HG03457 (cell line): Measurements from ENCODE around the gene CDH5.

Experiments
- ATAC-seq: cut with Tn5 transposase; IDR thresholded peaks from one replicate; pipeline ENCODE4 v1.9.1; 2021; ENCODE audit warnings: moderate number of reproducible peaks; ENCODE audit not compliant: unreplicated experiment

The CDH5 gene

DNA sequence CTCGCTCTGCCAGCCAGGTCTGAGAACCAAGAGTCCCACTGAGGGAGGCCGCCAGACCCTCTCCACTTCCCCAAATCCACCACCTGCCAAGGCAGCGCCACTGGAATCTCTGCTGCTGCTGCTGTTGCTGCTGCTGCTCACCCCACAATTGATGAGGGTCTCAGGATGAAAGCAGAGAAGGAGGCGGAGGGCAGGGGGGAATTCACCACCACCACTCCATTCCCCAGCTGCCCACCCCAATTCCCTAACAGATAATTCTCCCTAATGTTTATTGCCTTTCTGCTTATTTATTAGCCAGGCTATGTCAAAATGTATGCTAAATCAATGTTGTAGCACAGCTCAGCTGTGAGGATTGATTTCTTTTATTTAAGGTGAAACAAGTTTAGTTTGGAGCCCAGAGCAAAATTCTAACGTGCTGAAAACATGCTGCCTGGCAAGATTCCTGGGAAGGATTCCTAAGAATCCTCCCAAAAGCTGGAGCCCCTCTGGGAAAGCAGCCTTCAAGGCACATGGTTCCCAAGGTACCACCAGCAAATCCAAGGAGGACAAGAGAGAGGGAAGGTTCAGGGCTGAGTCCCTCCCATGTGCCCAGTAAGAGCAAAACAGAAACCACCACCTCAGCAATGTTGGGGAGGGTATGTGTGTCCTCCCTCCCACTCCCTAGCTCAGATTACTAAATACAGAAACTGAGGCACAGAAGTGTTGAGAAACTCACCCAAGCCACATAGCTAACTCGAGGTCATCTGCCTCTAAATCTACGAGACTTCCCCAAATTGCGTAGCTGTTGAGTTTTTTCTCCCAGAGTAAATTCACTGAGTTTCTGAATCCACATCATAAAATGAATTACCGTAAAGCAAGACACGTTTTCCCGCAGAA lies 12.2 kb upstream of the CDH5 start:
- no peak for ATAC-seq

- ATAC-seq, result no peak
Observed at GRCh38 chr16:66355526-66355925, 11.0 kb upstream of the CDH5 start.

- ATAC-seq, result no peak
Observed at GRCh38 chr16:66357523-66357928, 9.0 kb upstream of the CDH5 start.

DNA sequence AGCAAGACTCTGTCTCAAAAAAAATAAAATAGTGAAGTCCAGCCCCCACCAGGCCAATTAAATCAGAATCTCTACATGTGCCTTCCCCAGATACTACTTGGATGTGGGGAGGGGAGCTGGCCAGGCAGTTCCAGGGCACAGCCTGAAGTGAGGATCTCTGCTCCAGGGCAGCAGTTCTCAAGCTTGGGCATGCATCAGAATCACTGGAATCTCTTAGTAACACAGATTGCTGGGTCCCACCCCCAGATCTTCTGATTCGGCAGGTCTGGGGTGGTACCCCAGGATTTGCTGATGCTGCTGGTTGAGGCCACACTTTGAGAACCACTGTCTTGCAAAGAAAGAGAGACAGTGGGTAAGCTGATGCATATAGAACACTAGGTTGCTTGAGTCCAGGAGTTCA lies 8.3 kb upstream of the CDH5 start:
- no peak for ATAC-seq

DNA sequence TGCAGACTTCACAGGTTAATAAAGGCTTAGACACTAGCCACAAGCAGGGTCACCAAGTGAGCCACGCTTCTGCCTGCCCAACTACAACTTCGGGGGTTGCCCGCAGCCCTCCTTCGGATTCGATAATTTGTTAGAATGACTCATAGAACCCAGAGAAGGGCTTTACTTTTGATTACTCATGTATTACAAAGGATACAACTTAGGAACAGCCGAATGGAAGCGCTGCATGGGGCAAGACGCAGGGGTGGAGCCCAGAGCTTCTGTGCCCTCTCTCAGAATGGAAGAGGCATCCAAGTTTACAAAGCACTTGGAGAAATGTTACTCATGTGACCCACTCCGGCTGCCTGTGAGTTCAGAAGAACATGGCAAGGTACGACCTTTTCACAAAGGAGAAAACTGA lies 7.5 kb upstream of the CDH5 start:
- no peak for ATAC-seq

- ATAC-seq, result no peak
Observed at GRCh38 chr16:66359811-66360608, 6.5 kb upstream of the CDH5 start.

- ATAC-seq, result no peak
Observed at GRCh38 chr16:66360624-66361324, 5.7 kb upstream of the CDH5 start.

GRCh38 chr16:66361604-66362135 lies 4.8 kb upstream of the CDH5 start:
- no peak for ATAC-seq

DNA sequence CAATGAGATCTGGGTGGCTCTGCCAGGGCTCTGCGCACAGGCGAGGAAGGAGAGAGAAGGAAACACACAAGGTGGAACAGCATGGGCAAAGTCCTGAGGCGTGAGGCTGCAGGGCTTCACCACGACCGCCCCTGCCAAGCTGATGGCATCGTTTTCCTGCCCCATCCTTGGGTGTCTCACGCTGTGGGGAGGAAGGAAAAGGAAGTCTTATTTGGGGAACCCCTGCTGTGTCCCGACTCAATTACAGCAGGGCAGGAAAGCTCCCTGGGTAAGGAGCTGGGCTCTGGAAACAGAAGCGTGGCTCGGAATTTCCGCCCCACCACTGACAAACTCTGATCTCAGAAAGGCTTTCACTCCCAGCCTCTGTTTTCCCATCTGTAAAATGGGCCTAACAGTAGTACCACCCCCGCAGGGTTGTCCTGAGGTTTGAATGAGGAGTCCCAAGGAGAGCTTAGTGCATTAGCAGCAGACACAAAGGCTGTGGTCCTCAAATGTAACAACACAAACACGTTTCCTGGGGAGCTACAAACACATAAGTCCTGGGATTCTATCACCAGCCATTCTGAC lies 3.2 kb upstream of the CDH5 start:
- ATAC-seq, result no peak

DNA sequence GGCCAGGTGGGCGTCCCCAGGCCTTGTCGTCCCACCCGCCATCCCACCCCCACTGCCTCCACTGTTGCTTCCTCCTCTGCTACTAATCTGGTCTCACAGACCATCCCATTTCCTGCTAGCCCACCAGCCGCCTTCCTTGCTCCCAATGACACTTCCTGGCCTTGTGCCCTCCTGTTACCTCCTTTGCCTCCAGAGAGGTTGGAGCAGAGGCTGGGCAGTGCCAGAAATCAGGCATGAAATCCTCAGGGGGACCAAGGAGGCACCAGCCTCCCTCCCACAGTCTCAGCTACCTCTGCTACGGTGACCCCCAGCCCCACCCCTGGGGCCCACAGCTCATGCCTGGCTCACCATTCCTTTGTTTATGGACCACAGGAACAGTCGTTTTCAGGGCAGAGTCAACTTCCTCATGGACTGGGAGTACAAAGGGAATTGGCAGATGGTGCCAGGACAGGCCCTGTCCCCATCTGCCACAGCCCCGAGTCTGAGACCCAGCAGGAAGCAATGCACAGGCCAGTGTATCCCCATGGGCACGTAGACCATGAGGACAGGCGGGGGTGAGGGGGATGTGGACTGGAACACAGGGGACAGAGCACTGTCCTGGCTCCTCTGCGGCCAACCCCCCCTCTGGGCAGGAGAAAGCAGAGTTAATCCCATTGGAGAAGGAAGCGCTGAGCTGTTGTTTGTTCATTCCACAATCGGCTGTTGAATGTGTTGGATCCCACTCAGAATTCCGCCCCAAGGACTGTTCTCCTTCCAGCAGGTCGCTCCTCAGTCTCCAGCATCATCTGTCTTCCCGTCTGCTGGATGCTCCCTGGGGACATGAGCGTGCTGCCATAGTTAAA lies 2.2 kb upstream of the CDH5 start:
- no peak for ATAC-seq

GRCh38 chr16:66364959-66365306 lies 1.6 kb upstream of the CDH5 start:
- no peak for ATAC-seq

- no peak for ATAC-seq
Observed at GRCh38 chr16:66365651-66366050, 840 bp upstream of the CDH5 start.

DNA sequence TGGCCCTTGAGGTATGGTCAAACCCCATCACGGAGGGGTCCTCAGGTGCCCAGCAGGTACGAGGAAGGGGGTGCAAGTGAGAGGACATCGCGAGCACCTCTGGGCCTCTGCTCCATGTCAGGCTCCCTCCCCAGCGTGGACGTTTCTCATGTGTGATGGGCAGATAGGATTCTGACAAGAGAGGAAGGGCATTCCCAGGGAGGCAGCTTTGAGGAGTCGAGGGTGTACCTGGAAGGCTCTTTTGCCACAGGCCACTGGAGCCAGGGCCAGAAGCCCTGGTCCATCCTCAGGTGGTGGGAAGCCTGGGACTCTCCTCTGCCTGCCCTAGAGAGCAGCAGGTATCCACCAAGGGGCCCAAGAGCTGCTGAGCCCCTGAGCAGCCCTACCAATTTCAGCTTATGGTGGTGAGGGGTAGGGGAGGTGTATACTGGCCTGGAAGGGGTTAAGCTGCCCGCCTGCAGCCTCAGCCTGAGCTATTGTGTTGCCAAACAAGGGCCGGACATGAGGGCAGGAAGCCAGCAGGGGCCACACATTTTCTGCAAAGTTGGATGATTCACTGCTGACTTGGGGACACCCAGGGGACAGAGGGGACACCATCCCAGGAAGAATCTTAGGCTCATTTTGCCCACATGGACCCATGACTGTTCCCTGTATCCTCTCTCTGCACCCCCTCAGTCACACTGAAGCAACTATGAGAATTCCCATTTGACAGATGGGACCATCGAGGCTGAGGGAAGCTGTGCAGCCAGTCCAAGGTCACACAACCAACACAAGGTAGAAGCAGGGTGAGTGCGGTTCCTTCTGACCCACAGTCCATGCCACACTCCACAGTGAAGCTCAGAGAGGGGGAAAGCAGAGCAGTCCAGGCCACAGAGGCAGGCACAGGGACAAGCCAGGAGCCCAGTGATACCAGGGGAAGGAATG lies 1.7 kb downstream of the CDH5 start:
- no peak for ATAC-seq

- no peak for ATAC-seq
Observed at GRCh38 chr16:66369055-66369592, 2.6 kb downstream of the CDH5 start.

- ATAC-seq, result no peak
Observed at GRCh38 chr16:66370786-66371684, 4.5 kb downstream of the CDH5 start.

DNA sequence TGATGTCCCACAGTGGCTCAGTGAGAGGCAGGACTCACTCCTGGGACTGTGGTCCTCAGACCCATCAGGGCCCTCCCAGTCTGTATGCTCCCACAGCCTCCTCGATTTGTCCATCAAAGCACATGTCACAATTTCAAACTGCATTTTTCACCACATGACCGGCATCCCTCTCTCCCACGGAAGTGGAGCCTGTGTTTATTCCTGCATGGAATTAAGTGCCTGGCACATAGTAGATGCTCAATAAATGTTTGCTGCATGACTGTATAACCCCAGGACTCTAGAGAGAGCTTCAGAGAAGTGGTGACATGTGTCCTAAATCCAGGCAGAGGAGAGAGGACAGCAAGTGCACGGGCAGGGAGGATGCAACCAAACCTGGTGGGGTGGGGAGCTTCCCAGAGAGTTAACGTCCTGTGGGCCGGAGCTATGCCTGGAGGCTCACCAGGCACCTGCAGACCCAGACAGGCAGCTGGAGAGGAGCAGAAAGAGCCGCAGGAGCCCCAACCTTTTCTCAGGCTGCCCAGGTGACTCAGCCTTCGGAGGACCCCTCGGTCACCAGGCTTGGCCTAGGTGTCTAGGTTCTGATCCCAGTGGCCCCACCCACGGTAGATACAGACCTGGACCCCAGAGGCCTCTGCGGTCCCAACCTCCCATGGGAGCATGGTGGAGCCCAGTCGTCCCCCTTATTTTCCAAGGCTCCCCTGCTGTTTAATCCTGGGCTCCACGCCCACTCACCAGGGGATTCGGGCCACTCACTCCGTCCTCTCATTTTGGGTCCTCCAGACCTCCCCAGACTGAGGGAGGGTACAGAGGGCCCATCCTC lies 5.8 kb downstream of the CDH5 start:
- no peak for ATAC-seq

DNA sequence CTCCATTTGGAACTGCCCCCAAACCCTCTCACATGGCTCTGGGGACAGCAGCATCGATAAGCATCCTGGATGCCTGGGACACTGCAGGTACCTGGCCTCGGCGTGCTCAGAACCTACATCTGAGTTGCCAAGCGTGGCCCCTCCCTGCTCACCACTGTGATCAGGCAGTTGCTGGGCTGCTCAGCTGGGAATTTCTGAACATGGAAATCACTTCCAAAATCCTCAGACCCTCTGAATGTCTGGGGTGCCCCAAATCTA lies 6.3 kb downstream of the CDH5 start:
- ATAC-seq, result no peak
